ENCODE data around the gene HPCAL1.

Gene HPCAL1

DNA sequence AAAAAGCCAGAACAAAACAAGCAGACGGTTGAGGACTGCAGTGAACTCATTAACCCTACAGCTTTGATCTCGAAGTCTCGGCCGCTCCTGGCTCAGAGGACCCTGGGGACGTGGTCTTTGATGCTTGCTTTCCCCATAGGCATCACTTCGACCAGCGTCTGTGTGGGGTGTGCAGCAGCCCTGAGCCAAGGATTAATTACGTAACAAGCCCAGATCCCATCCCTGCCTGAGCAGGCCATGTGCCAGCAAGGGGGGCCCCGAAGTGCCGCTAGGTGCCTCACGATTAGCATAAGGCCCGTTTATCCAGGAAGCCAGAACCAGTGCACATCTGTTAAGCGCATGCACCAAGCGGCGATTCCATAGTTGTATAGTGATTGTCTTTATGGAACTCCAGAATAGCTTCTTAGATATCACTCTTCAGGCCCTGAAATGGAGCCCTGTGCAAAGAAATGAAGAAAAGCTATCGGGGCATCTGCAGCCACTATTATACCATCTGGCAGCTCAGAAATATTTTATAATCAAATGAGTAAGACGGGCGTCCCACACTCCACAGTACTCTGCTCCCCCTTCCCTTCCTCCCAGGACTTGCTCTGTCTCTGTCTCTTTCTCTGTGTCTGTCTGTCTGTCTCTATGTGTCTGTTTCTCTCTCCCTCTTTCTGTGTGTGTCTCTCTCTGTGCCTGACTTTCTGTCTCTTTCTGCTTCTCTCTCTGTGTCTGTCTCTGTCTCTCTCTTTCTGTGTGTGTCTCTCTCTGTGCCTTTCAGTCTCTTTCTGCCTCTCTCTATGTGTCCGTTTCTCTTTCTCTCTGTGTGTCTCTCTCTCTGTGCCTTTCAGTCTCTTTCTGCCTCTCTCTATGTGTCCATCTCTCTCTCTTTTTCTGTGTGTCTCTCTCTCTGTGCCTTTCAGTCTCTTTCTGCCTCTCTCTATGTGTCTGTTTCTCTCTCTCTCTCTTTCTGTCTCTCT, 41.7 kb downstream of the HPCAL1 start:
- Histone ChIP-seq H3K27me3 (no peaks in the 10 kb centered on the region), H3K4me2 (peak overlapping the region; percentile 66 to 89 (median 80)), H3K27ac (peak overlapping the region in 7 of 11 experiments; percentile 10 to 70 (median 60); a peak in 11 of 22 replicates), H3K4me3 (no peak overlapping the region), H3K9me3 (replicated peaks in 1 of 11) (no peaks in the 10 kb centered on the region), H3K36me3 (no peaks in the 10 kb centered on the region), H4K20me1 (peaks cover 56 to 97% (median 94%) of the 10 kb centered on the region in 11 experiments; a peak in 21 of 22 replicates), H3K9ac (peak overlapping the region; percentile 11 to 66 (median 27); a peak in 16 of 22 replicates), H3K4me1 (peaks cover 78 to 97% (median 92%) of the 10 kb centered on the region in 10 experiments)
- peak in 2 of 11 experiments; percentile 34 to 61; a peak in 2 of 22 replicates for TF ChIP-seq Cebpa-rat (IDR thresholded peaks at IDR 0.05)

GRCh38 chr2:10345126-10345525, 42.4 kb downstream of the HPCAL1 start:
- no peak for TF ChIP-seq Cebpa-rat (IDR thresholded peaks at IDR 0.05)
- Histone ChIP-seq H3K4me1 (peaks cover 71 to 91% (median 85%) of the 10 kb centered on the region in 10 experiments), H3K4me3 (no peak overlapping the region)

DNA sequence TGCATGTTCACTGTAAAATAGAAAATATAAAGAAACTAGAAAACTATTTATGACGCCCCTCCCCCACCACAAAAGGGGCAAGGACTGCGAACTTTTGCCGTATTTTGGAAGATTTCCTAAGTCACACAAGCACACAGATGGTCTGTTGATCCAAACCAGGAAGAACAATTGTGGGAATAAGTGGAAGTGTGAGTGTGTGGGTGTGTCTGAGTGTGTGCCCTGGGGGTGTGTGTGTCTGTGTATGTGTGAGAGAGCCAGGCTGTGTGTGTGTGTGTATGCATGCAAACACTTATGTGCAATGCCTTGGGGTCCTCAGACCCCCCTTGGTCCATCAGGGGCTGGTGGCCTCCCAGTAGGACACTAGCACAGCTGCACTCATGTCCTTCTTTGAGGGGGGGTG, 43.1 kb downstream of the HPCAL1 start:
- H3K4me1 ChIP-seq, result peaks cover 67 to 91% (median 81%) of the 10 kb centered on the region in 10 experiments
- H3K4me2 ChIP-seq, result peak overlapping the region; percentile 66 to 89 (median 80)
- no peak for TF ChIP-seq Cebpa-rat (IDR thresholded peaks at IDR 0.05)
- peak overlapping the region in 3 of 11 experiments; percentile 14 to 44 (median 15); a peak in 2 of 22 replicates for H3K27ac ChIP-seq
- H3K9me3 ChIP-seq (replicated peaks in 1 of 11), result no peaks in the 10 kb centered on the region
- no peaks in the 10 kb centered on the region for H3K27me3 ChIP-seq
- H3K4me3 ChIP-seq, result no peak overlapping the region
- peak overlapping the region in 2 of 11 experiments; percentile 4 to 40; a peak in 2 of 22 replicates for H3K9ac ChIP-seq
- no peaks in the 10 kb centered on the region; a peak in 1 of 22 replicates for H3K36me3 ChIP-seq
- peaks cover 48 to 93% (median 87%) of the 10 kb centered on the region in 11 experiments; a peak in 21 of 22 replicates for H4K20me1 ChIP-seq

More at GRCh38 chr2:10345126-10345525, 42.4 kb downstream of the HPCAL1 start:
- Histone ChIP-seq H3K36me3 (no peaks in the 10 kb centered on the region; a peak in 1 of 22 replicates), H3K27ac (peak overlapping the region in 7 of 11 experiments; percentile 10 to 70 (median 60); a peak in 11 of 22 replicates), H3K4me2 (peak overlapping the region; percentile 66 to 89 (median 80)), H4K20me1 (peaks cover 53 to 95% (median 91%) of the 10 kb centered on the region in 11 experiments; a peak in 21 of 22 replicates), H3K27me3 (no peaks in the 10 kb centered on the region), H3K9ac (peak overlapping the region in 10 of 11 experiments; percentile 11 to 66 (median 36); a peak in 14 of 22 replicates), H3K9me3 (replicated peaks in 1 of 11) (no peaks in the 10 kb centered on the region)

GRCh38 chr2:10346929-10347561, 44.3 kb downstream of the HPCAL1 start:
- no peak for TF ChIP-seq Cebpa-rat (IDR thresholded peaks at IDR 0.05)
- H3K27me3 ChIP-seq, result no peaks in the 10 kb centered on the region
- H3K9me3 ChIP-seq (replicated peaks in 1 of 11), result no peaks in the 10 kb centered on the region
- H3K4me1 ChIP-seq, result peaks cover 69 to 91% (median 82%) of the 10 kb centered on the region in 10 experiments
- peaks cover 49 to 93% (median 84%) of the 10 kb centered on the region in 11 experiments; a peak in 21 of 22 replicates for H4K20me1 ChIP-seq
- H3K9ac ChIP-seq, result peak overlapping the region in 3 of 11 experiments; percentile 15 to 45 (median 25); a peak in 4 of 22 replicates
- H3K4me2 ChIP-seq, result peak overlapping the region; percentile 19 to 89 (median 79)
- H3K4me3 ChIP-seq, result no peak overlapping the region
- H3K27ac ChIP-seq, result peak overlapping the region in 2 of 11 experiments; percentile 15 to 16; a peak in 1 of 22 replicates
- no peaks in the 10 kb centered on the region; a peak in 1 of 22 replicates for H3K36me3 ChIP-seq

- Histone ChIP-seq H3K36me3 (no peaks in the 10 kb centered on the region; a peak in 1 of 22 replicates), H3K4me3 (no peak overlapping the region), H4K20me1 (peaks cover 53 to 94% (median 84%) of the 10 kb centered on the region in 11 experiments), H3K9ac (peak overlapping the region in 3 of 11 experiments; percentile 15 to 45 (median 25); a peak in 3 of 22 replicates), H3K27ac (peak overlapping the region in 2 of 11 experiments; percentile 15 to 16; a peak in 1 of 22 replicates), H3K9me3 (replicated peaks in 1 of 11) (no peaks in the 10 kb centered on the region), H3K4me2 (peak overlapping the region; percentile 19 to 85 (median 61)), H3K4me1 (peaks cover 72 to 92% (median 84%) of the 10 kb centered on the region in 10 experiments), H3K27me3 (no peaks in the 10 kb centered on the region)
- no peak for TF ChIP-seq Cebpa-rat (IDR thresholded peaks at IDR 0.05)
Measured at GRCh38 chr2:10347562-10347948, 44.9 kb downstream of the HPCAL1 start.

DNA sequence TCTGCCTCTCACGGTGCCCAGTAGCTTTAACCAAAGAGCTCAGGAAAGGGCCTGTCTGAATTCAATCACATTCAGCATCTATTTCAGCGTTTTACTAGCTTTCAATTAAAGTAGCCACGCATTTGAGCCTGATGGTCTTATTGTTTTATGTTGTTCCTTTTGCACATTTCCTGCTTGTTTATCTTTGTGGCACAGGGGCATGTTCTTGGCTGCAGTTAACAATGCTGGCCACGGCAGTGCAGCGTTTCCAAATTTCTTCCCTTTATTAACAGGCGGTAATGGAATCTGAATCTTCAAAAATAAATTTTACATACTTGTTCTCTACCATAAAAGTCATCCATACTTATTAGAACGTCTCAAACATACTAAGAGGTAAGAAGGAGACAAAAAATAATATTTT, 46.2 kb downstream of the HPCAL1 start:
- H3K36me3 ChIP-seq, result peaks cover 0 to 11% (median 1%) of the 10 kb centered on the region in 11 experiments; a peak in 8 of 22 replicates
- TF ChIP-seq Cebpa-rat (IDR thresholded peaks at IDR 0.05), result no peak
- no peaks in the 10 kb centered on the region for H3K27me3 ChIP-seq
- no peak overlapping the region for H3K4me3 ChIP-seq
- H3K27ac ChIP-seq, result no peak overlapping the region
- H3K4me2 ChIP-seq, result peak overlapping the region in 5 of 11 experiments; percentile 0 to 20 (median 8); a peak in 1 of 22 replicates
- peaks cover 69 to 92% (median 84%) of the 10 kb centered on the region in 10 experiments for H3K4me1 ChIP-seq
- H3K9ac ChIP-seq, result 0 out of 22 replicates have a peak overlapping the region, but pooled peaks of 1 of the 11 experiments have one; percentile 4
- H3K9me3 ChIP-seq (replicated peaks in 1 of 11), result no peaks in the 10 kb centered on the region
- H4K20me1 ChIP-seq, result peaks cover 52 to 94% (median 84%) of the 10 kb centered on the region in 11 experiments

DNA sequence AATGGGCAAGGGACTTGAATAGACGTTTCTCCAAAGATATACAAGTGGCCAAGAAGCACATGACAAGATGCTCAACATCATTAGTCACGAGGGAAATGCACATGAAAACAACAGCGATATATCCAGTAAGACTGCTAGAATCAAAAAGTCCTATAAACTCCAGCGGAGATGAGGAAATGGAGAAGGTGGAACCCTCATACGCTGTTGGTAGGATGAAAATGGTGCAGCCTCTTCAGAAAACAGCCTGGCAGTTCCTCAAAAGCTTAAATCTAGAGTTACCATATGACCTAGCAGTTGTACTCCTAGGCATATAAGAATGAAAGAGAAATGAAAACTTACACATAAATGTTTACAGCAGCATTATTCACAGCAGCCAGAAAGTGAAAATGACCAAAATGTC, 48.1 kb downstream of the HPCAL1 start:
- Histone ChIP-seq H3K27ac (peak overlapping the region in 1 of 11 experiments; percentile 59; a peak in 1 of 22 replicates), H3K4me3 (no peak overlapping the region), H3K4me1 (peaks cover 61 to 92% (median 82%) of the 10 kb centered on the region in 10 experiments), H3K4me2 (peak overlapping the region in 10 of 11 experiments; percentile 57 to 89 (median 80); a peak in 16 of 22 replicates), H4K20me1 (peaks cover 44 to 94% (median 83%) of the 10 kb centered on the region in 11 experiments), H3K36me3 (peaks cover 0 to 24% (median 11%) of the 10 kb centered on the region in 11 experiments; a peak in 15 of 22 replicates), H3K27me3 (no peaks in the 10 kb centered on the region), H3K9me3 (replicated peaks in 1 of 11) (no peaks in the 10 kb centered on the region), H3K9ac (no peak overlapping the region)
- no peak for TF ChIP-seq Cebpa-rat (IDR thresholded peaks at IDR 0.05)

DNA sequence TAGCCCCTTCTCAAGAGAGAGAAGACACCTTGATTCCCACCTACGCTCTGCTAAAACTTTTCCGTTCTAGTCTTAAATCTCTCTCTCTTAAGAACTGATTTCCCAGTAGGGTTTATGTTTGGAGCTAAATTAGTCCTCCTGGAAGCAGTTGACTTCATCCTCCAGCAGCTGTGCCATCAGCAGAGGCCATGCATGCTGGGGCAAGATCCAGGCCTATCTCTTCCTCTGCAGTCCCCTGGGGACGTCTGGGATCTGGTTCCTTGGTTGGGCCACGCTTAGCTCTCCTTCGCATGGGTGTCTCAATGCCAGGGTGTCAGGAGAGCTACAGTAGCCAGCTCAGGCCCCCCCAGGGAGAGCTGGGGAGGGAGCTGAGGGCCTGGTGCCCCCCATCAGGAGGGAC, 49.7 kb downstream of the HPCAL1 start:
- Histone ChIP-seq H4K20me1 (peaks cover 46 to 96% (median 84%) of the 10 kb centered on the region in 11 experiments), H3K9me3 (replicated peaks in 1 of 11) (no peaks in the 10 kb centered on the region)

More for the DNA sequence above, 49.7 kb downstream of the HPCAL1 start:
- peak overlapping the region; percentile 57 to 89 (median 80) for H3K4me2 ChIP-seq
- no peak overlapping the region for H3K4me3 ChIP-seq
- H3K9ac ChIP-seq, result peak overlapping the region in 4 of 11 experiments; percentile 8 to 49 (median 17); a peak in 5 of 22 replicates
- H3K27ac ChIP-seq, result peak overlapping the region in 7 of 11 experiments; percentile 13 to 68 (median 57); a peak in 12 of 22 replicates
- peaks cover 0 to 36% (median 12%) of the 10 kb centered on the region in 11 experiments; a peak in 15 of 22 replicates for H3K36me3 ChIP-seq
- H3K27me3 ChIP-seq, result no peaks in the 10 kb centered on the region
- TF ChIP-seq Cebpa-rat (IDR thresholded peaks at IDR 0.05), result 0 out of 22 replicates have a peak, but pooled peaks of 1 of the 11 experiments have one; percentile 14
- peaks cover 50 to 92% (median 82%) of the 10 kb centered on the region in 10 experiments for H3K4me1 ChIP-seq

Data from BLaER1 treated with 17β-estradiol and CSF1 and Interleukin-3, amounts not matched to agents 10 nM and 100 nM (cell line).